Measurements from ENCODE around the gene PTGES2. TPM values are rescaled to one million over a fixed set of nuclear protein-coding genes. Genes with fewer than 3 reads are reported as not detected.

Gene PTGES2
- total and polyA plus RNA-seq, 9 of the 15 experiments (the other 6 are each of a cell fraction or from before 2014, with no cell fraction given), result 2.4 to 196 (median 90.1) TPM

GRCh38 chr9:128150594-128151308, 23.2 kb upstream of the PTGES2 start (continued):
- TF ChIP-seq MAFK (IDR thresholded peaks at IDR 0.05; ENCODE audit: low read length) (0 out of 2 replicates have a peak, but pooled peaks have one; percentile 1), MYC (IDR thresholded peaks at IDR 0.05; ENCODE audit: low read depth, low read length) (peak; percentile 68), MYC (CRISPR knock-in tag; IDR thresholded peaks at IDR 0.05; ENCODE audit: borderline replicate concordance, low read depth) (0 out of 2 replicates have a peak, but pooled peaks have one; percentile 21), YY1 (IDR thresholded peaks at IDR 0.05; ENCODE audit: borderline replicate concordance in 1 of 3, control insufficient read depth in 1 of 3, extremely low read depth in 1 of 3, insufficient read depth in 3 of 3, insufficient read length in 1 of 3, insufficient replicate concordance in 2 of 3, low read depth in 1 of 3, low read length in 2 of 3) (peak in 2 of 3 experiments; percentile 38 to 70), CBX3 (IDR thresholded peaks at IDR 0.05; ENCODE audit: borderline replicate concordance in 1 of 2, low read length in 2 of 2) (peak in 1 of 2 experiments; percentile 82; a peak in 1 of 3 replicates), SRF (CRISPR knock-in tag; IDR thresholded peaks at IDR 0.05) (peak in 1 of 2 experiments; percentile 92; a peak in 2 of 4 replicates), DNMT1 (IDR thresholded peaks at IDR 0.05) (0 out of 2 replicates have a peak, but pooled peaks have one; percentile 89), RBM14 (IDR thresholded peaks at IDR 0.05; ENCODE audit: borderline replicate concordance, insufficient read depth, low read depth, low read length) (0 out of 2 replicates have a peak, but pooled peaks have one; percentile 43), HBP1 (CRISPR knock-in tag; IDR thresholded peaks at IDR 0.05) (0 out of 2 replicates have a peak, but pooled peaks have one; percentile 7), RFX1 (IDR thresholded peaks at IDR 0.05) (no peak), MTA1 (IDR thresholded peaks at IDR 0.05; ENCODE audit: borderline replicate concordance) (peak; percentile 38; the same call in 1 of the 2 replicates), CTCFL (IDR thresholded peaks at IDR 0.05; ENCODE audit: borderline replicate concordance, insufficient read depth, low read depth, low read length, poor library complexity, severe bottlenecking) (peak; percentile 77), CTCF (IDR thresholded peaks at IDR 0.05 in 2 of 3, conservative IDR thresholded peaks at IDR 0.05 in 1 of 3; ENCODE audit: insufficient read depth in 2 of 3, low read depth in 1 of 3, low read length in 3 of 3) (peak; percentile 97 to 99 (median 97)), MTF1 (CRISPR knock-in tag; IDR thresholded peaks at IDR 0.05; ENCODE audit: borderline replicate concordance) (no peak), SRSF3 (IDR thresholded peaks at IDR 0.05; ENCODE audit: insufficient read depth, low read length) (0 out of 2 replicates have a peak, but pooled peaks have one; percentile 37), RBFOX2 (IDR thresholded peaks at IDR 0.05; ENCODE audit: low read depth, low read length) (peak; percentile 56; the same call in 1 of the 2 replicates), NR3C1 (CRISPR knock-in tag; IDR thresholded peaks at IDR 0.05) (no peak), RCOR1 (IDR thresholded peaks at IDR 0.05; ENCODE audit: borderline replicate concordance in 1 of 2, low read depth in 2 of 2, low read length in 2 of 2) (peak in 1 of 2 experiments; percentile 59; a peak in 2 of 4 replicates), KLF13 (tag; IDR thresholded peaks at IDR 0.05; ENCODE audit: borderline replicate concordance, low read depth) (no peak; the same call in 1 of the 2 replicates), BCOR (IDR thresholded peaks at IDR 0.05) (peak; percentile 28; the same call in 1 of the 2 replicates)
